GM23338 (cell line): ENCODE data around the gene LRRC73. TPM values are rescaled to one million over a fixed set of nuclear protein-coding genes. Genes with fewer than 3 reads are reported as not detected.

Experiments used
- ATAC-seq: fragments of 200-7000 bp; cut with Tn5 transposase; 3 replicates; pipeline ENCODE4 v1.9.1; 2020
- DNase-seq: peaks from one replicate; pipeline ENCODE4 v3.0.0-alpha.2; 2015; ENCODE audit warnings: low spot score
- H2AFZ ChIP-seq: fragments of 200-600 bp; sonication (generic); 2 replicates; pipeline ENCODE4 v1.8.0; 2016; ENCODE audit warnings: antibody characterized with exemption, mild to moderate bottlenecking, moderate library complexity
- H3F3A ChIP-seq: fragments of 200-600 bp; sonication (generic); replicated peaks from 2 replicates; pipeline ENCODE4 v1.8.0; 2017; ENCODE audit warnings: antibody characterized with exemption, mixed run types, low read depth
- H3K27ac ChIP-seq: fragments of 200-600 bp; sonication (generic); 2 replicates; pipeline ENCODE4 v1.6.1; 2016; ENCODE audit warnings: low read depth
- H3K27me3 ChIP-seq: fragments of 200-600 bp; sonication (generic); 2 replicates; pipeline ENCODE4 v1.8.0; 2016; ENCODE audit warnings: mild to moderate bottlenecking, mixed run types, moderate library complexity; ENCODE audit not compliant: insufficient read depth
- H3K36me3 ChIP-seq: fragments of 200-600 bp; sonication (generic); 2 replicates; pipeline ENCODE4 v1.8.0; 2016; ENCODE audit warnings: mild to moderate bottlenecking; ENCODE audit not compliant: insufficient read depth
- H3K4me1 ChIP-seq: fragments of 200-600 bp; sonication (generic); 2 replicates; pipeline ENCODE4 v1.8.0; 2016; ENCODE audit warnings: mild to moderate bottlenecking, moderate library complexity; ENCODE audit not compliant: insufficient read depth
- H3K4me2 ChIP-seq: fragments of 200-600 bp; sonication (generic); 2 replicates; pipeline ENCODE4 v1.7.1; 2017; ENCODE audit warnings: mixed run types
- H3K4me3 ChIP-seq: fragments of 200-600 bp; sonication (generic); 2 replicates; pipeline ENCODE4 v1.6.1; 2016; ENCODE audit warnings: mixed run types
- H3K79me2 ChIP-seq: fragments of 200-600 bp; sonication (generic); replicated peaks from 2 replicates; pipeline ENCODE4 v1.8.0; 2017; ENCODE audit warnings: mild to moderate bottlenecking; ENCODE audit not compliant: insufficient read depth
- H3K9me2 ChIP-seq: fragments of 200-600 bp; sonication (generic); 2 replicates; pipeline ENCODE4 v1.8.0; 2017; ENCODE audit not compliant: insufficient read depth
- H4K20me1 ChIP-seq: fragments of 200-600 bp; sonication (generic); replicated peaks from 2 replicates; pipeline ENCODE4 v1.8.0; 2017; ENCODE audit warnings: mild to moderate bottlenecking; ENCODE audit not compliant: insufficient read depth
- H3K27ac Mint-ChIP-seq: 2 replicates; pipeline ENCODE4 v1.8.0; 2020; ENCODE audit warnings: inconsistent platforms, mild to moderate bottlenecking, moderate library complexity, mixed read lengths
- H3K27me3 Mint-ChIP-seq: 3 replicates; pipeline ENCODE4 v1.8.0; 2022; ENCODE audit warnings: low read depth, mild to moderate bottlenecking, moderate library complexity, mixed read lengths, inconsistent platforms; ENCODE audit not compliant: insufficient read depth, poor library complexity
- H3K36me3 Mint-ChIP-seq: 3 replicates; pipeline ENCODE4 v1.8.0; 2021; ENCODE audit warnings: low read depth, mild to moderate bottlenecking, inconsistent platforms, moderate library complexity, mixed read lengths
- H3K4me1 Mint-ChIP-seq: 3 replicates; pipeline ENCODE4 v1.8.0; 2020; ENCODE audit warnings: mild to moderate bottlenecking, inconsistent platforms, mixed read lengths
- H3K4me3 Mint-ChIP-seq: 3 replicates; pipeline ENCODE4 v1.8.0; 2021; ENCODE audit warnings: moderate library complexity, mild to moderate bottlenecking, inconsistent platforms, mixed read lengths
- H3K9me3 Mint-ChIP-seq: 3 replicates; pipeline ENCODE4 v1.8.0; 2020; ENCODE audit warnings: moderate library complexity, mild to moderate bottlenecking, inconsistent platforms, mixed read lengths
- CREB1 ChIP-seq: fragments of 250-450 bp; sonication (Bioruptor Pico); IDR thresholded peaks from 2 replicates; pipeline ENCODE4 v1.5.0; 2020; ENCODE audit warnings: low read depth, mild to moderate bottlenecking, moderate library complexity
- EZH2 ChIP-seq: fragments of 200-600 bp; sonication (generic); IDR thresholded peaks from one replicate; pipeline ENCODE4 v1.8.0; 2017; ENCODE audit warnings: antibody characterized with exemption, mild to moderate bottlenecking, low read depth; ENCODE audit not compliant: unreplicated experiment
- EZH2phosphoT487 ChIP-seq: fragments of 200-600 bp; sonication (generic); IDR thresholded peaks from one replicate; pipeline ENCODE4 v1.8.1; 2018; ENCODE audit warnings: antibody characterized with exemption; ENCODE audit not compliant: unreplicated experiment
- JUNB ChIP-seq: IDR thresholded peaks from one replicate; pipeline ENCODE4 v1.6.1; 2016; ENCODE audit warnings: antibody characterized with exemption; ENCODE audit not compliant: unreplicated experiment
- NANOG ChIP-seq: IDR thresholded peaks from 2 replicates; pipeline ENCODE4 v1.6.1; 2016; ENCODE audit warnings: antibody characterized with exemption, borderline replicate concordance
- POLR2AphosphoS5 ChIP-seq: IDR thresholded peaks from 2 replicates; pipeline ENCODE4 v1.6.1; 2016; ENCODE audit warnings: antibody characterized with exemption, low read depth
- STAT1 ChIP-seq: IDR thresholded peaks from one replicate; pipeline ENCODE4 v1.6.1; 2016; ENCODE audit warnings: antibody characterized with exemption; ENCODE audit not compliant: unreplicated experiment
- ZNF114 ChIP-seq: fragments of 250-450 bp; sonication (Bioruptor Pico); IDR thresholded peaks from 2 replicates; pipeline ENCODE4 v1.5.0; 2020; ENCODE audit warnings: mild to moderate bottlenecking, moderate library complexity
- ZNF331 ChIP-seq: fragments of 250-450 bp; sonication (Bioruptor Pico); IDR thresholded peaks from 2 replicates; pipeline ENCODE4 v1.5.0; 2020; ENCODE audit warnings: low read depth, mild to moderate bottlenecking, moderate library complexity
- polyA plus RNA-seq: library from polyadenylated mRNA; unstranded; fragments of >200 nt; fragmentation: Nextera tagmentation; extraction: Ambion mirVana; gene quantifications from 2 replicates; pipeline ENCODE4 v1.2.1, GENCODE V29; 2016
- total RNA-seq: library from RNA; depleted of rRNA; stranded (reverse); fragments of >200 nt; shearing (Covaris generic); gene quantifications from 2 replicates; pipeline ENCODE4 v1.2.3, GENCODE V29; 2014
- TF ChIP-seq, protein P1 (sequence below), 2 experiments: fragments of 200-600 bp in 1 of 2; sonication (generic) in 1 of 2; conservative IDR thresholded peaks; 2 replicates each; pipeline versions ENCODE4 v1.5.1 to v1.6.1; 2016 to 2017; ENCODE audit warnings: antibody characterized with exemption in 2 of 2, low read depth in 2 of 2, mild to moderate bottlenecking in 2 of 2, moderate library complexity in 1 of 2
- TF ChIP-seq, protein P2 (sequence below): IDR thresholded peaks from one replicate; pipeline ENCODE4 v1.6.1; 2018; ENCODE audit warnings: antibody characterized with exemption; ENCODE audit not compliant: unreplicated experiment
- TF ChIP-seq, protein P3 (sequence below): IDR thresholded peaks from 2 replicates; pipeline ENCODE4 v1.6.1; 2016; ENCODE audit warnings: antibody characterized with exemption

Gene LRRC73
- total and polyA plus RNA-seq, 2 experiments from 2014 or later, result 0.26 to 0.59 TPM

DNA sequence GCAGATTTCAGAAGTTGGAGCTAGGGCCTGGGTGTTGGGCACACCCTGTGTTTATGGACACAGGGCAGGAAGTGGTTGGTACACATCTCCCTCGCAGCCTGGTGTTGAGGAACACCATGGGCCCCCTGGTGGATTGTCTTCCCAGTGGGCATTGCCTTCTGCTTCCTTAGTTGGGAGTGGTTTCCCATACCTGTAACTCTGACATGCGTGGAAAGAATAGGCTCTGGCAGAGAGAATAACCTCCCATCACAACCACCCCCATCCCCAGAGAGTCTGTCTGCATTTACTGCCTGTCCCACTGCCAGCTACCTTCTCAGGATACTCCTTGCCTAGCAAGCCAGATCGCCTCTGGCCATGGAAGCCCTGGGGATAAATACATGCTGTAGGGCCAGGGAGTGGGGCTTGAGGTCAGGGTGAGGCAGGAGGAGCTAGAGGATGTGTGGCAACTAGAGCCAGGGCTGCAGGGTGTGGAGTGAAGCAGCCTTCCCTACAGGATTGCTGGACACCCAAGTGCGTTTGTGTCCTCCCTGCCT, 14.7 kb downstream of the LRRC73 start:
- Histone ChIP-seq H3K9me2 (no peaks in the 10 kb centered on the region), H3K79me2 (peaks cover 31% of the 10 kb centered on the region), H3K4me1 (peaks cover 16% of the 10 kb centered on the region), H3K4me2 (peak overlapping the region; percentile 48; the same call in 1 of the 2 replicates), H4K20me1 (peaks cover 8% of the 10 kb centered on the region), H2AFZ (no peak overlapping the region), H3F3A (no peaks in the 10 kb centered on the region), H3K27ac (peak overlapping the region; percentile 59; the same call in 1 of the 2 replicates), H3K36me3 (peaks cover 2% of the 10 kb centered on the region; the same call in 1 of the 2 replicates), H3K4me3 (no peak overlapping the region), H3K27me3 (no peaks in the 10 kb centered on the region)
- DNase-seq (no peak), ATAC-seq (peak; percentile 7; the same call in 2 of the 3 replicates)
- peaks cover 6% of the 10 kb centered on the region for H3K27me3 Mint-ChIP-seq
- peak overlapping the region; percentile 91 for H3K27ac Mint-ChIP-seq
- H3K9me3 Mint-ChIP-seq, result no peaks in the 10 kb centered on the region
- H3K4me3 Mint-ChIP-seq, result no peak overlapping the region; the same call in 2 of the 3 replicates
- H3K36me3 Mint-ChIP-seq, result peaks cover 23% of the 10 kb centered on the region
- H3K4me1 Mint-ChIP-seq, result peaks cover 29% of the 10 kb centered on the region
- no peak for TF ChIP-seq EZH2
- TF ChIP-seq, protein P1, sequence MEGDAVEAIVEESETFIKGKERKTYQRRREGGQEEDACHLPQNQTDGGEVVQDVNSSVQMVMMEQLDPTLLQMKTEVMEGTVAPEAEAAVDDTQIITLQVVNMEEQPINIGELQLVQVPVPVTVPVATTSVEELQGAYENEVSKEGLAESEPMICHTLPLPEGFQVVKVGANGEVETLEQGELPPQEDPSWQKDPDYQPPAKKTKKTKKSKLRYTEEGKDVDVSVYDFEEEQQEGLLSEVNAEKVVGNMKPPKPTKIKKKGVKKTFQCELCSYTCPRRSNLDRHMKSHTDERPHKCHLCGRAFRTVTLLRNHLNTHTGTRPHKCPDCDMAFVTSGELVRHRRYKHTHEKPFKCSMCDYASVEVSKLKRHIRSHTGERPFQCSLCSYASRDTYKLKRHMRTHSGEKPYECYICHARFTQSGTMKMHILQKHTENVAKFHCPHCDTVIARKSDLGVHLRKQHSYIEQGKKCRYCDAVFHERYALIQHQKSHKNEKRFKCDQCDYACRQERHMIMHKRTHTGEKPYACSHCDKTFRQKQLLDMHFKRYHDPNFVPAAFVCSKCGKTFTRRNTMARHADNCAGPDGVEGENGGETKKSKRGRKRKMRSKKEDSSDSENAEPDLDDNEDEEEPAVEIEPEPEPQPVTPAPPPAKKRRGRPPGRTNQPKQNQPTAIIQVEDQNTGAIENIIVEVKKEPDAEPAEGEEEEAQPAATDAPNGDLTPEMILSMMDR (conservative IDR thresholded peaks at IDR 0.05; ENCODE audit: low read depth in 2 of 2), result peak in 1 of 2 experiments; percentile 39; a peak in 2 of 4 replicates

DNA sequence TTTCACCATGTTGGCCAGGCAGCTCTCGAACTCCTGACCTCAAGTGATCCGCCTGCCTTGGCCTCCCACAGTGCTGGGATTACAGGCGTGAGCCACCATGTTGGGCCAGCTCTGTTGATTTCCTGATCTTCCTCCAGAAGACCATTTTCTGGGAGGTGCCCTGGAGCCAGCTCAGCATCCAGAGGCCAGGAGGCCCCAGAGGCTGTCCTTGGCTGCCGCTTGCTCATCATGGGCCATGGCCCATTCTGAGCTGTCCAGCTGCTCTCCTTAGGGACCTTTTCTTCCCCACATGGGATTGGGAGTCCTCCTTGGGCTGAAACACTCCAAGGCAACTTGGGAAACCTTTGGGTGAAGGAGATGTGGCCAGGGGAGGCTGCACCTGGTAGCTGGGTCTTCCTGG, 15.4 kb downstream of the LRRC73 start:
- no peak for ATAC-seq
- peaks cover 34% of the 10 kb centered on the region for H3K4me1 Mint-ChIP-seq
- H3K27ac ChIP-seq, result no peak overlapping the region

DNA sequence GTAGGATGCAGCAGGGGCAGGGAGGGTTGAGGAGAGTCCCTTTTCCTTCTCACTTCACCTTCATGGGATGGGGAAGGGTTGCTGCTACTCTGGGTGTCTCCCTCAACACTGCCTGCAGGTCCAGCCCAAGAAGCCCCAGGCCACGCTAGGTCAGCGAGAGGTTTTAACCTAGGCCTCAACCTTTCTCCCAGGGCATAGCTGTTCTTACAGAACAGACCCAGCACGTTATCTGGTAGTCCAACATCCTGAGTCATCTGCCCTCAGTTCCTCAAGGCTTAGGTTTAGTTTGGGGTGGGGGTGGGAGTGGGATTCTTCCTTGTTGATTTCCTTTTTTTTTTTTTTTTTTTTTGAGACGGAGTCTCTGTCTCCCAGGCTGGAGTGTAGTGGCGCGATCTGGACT, 15.8 kb downstream of the LRRC73 start:
- no peaks in the 10 kb centered on the region for H3K27me3 ChIP-seq
- peaks cover 7% of the 10 kb centered on the region for H4K20me1 ChIP-seq
- DNase-seq (no peak), ATAC-seq (no peak)
- peaks cover 16% of the 10 kb centered on the region for H3K4me1 ChIP-seq
- no peak overlapping the region for H3K4me2 ChIP-seq
- no peaks in the 10 kb centered on the region for H3F3A ChIP-seq
- H3K36me3 Mint-ChIP-seq, result peaks cover 15% of the 10 kb centered on the region
- H3K9me2 ChIP-seq, result no peaks in the 10 kb centered on the region
- H3K9me3 Mint-ChIP-seq, result no peaks in the 10 kb centered on the region
- no peak overlapping the region for H2AFZ ChIP-seq
- H3K27ac ChIP-seq, result no peak overlapping the region
- H3K4me3 ChIP-seq, result no peak overlapping the region
- peaks cover 34% of the 10 kb centered on the region for H3K4me1 Mint-ChIP-seq
- peaks cover 6% of the 10 kb centered on the region for H3K27me3 Mint-ChIP-seq
- H3K27ac Mint-ChIP-seq, result no peak overlapping the region
- peaks cover under 1% of the 10 kb centered on the region; the same call in 1 of the 2 replicates for H3K36me3 ChIP-seq
- H3K4me3 Mint-ChIP-seq, result no peak overlapping the region
- H3K79me2 ChIP-seq, result peaks cover 34% of the 10 kb centered on the region
- TF ChIP-seq POLR2AphosphoS5 (no peak), JUNB (no peak), ZNF331 (CRISPR knock-in tag) (no peak), EZH2 (no peak), EZH2phosphoT487 (no peak), STAT1 (no peak), ZNF114 (CRISPR knock-in tag) (no peak), NANOG (no peak), CREB1 (CRISPR knock-in tag) (no peak)
- TF ChIP-seq, protein P2, sequence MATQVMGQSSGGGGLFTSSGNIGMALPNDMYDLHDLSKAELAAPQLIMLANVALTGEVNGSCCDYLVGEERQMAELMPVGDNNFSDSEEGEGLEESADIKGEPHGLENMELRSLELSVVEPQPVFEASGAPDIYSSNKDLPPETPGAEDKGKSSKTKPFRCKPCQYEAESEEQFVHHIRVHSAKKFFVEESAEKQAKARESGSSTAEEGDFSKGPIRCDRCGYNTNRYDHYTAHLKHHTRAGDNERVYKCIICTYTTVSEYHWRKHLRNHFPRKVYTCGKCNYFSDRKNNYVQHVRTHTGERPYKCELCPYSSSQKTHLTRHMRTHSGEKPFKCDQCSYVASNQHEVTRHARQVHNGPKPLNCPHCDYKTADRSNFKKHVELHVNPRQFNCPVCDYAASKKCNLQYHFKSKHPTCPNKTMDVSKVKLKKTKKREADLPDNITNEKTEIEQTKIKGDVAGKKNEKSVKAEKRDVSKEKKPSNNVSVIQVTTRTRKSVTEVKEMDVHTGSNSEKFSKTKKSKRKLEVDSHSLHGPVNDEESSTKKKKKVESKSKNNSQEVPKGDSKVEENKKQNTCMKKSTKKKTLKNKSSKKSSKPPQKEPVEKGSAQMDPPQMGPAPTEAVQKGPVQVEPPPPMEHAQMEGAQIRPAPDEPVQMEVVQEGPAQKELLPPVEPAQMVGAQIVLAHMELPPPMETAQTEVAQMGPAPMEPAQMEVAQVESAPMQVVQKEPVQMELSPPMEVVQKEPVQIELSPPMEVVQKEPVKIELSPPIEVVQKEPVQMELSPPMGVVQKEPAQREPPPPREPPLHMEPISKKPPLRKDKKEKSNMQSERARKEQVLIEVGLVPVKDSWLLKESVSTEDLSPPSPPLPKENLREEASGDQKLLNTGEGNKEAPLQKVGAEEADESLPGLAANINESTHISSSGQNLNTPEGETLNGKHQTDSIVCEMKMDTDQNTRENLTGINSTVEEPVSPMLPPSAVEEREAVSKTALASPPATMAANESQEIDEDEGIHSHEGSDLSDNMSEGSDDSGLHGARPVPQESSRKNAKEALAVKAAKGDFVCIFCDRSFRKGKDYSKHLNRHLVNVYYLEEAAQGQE, result no peak
- TF ChIP-seq, protein P3, sequence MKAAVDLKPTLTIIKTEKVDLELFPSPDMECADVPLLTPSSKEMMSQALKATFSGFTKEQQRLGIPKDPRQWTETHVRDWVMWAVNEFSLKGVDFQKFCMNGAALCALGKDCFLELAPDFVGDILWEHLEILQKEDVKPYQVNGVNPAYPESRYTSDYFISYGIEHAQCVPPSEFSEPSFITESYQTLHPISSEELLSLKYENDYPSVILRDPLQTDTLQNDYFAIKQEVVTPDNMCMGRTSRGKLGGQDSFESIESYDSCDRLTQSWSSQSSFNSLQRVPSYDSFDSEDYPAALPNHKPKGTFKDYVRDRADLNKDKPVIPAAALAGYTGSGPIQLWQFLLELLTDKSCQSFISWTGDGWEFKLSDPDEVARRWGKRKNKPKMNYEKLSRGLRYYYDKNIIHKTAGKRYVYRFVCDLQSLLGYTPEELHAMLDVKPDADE, result no peak

More for the DNA sequence above, 15.4 kb downstream of the LRRC73 start:
- H3K4me1 ChIP-seq, result peaks cover 16% of the 10 kb centered on the region
- peaks cover 8% of the 10 kb centered on the region for H4K20me1 ChIP-seq
- H3K36me3 ChIP-seq, result peaks cover 2% of the 10 kb centered on the region; the same call in 1 of the 2 replicates
- H3K27ac Mint-ChIP-seq, result no peak overlapping the region
- peaks cover 19% of the 10 kb centered on the region for H3K36me3 Mint-ChIP-seq
- no peak overlapping the region for H3K4me2 ChIP-seq
- peaks cover 31% of the 10 kb centered on the region for H3K79me2 ChIP-seq
- no peak overlapping the region for H3K4me3 ChIP-seq
- H3F3A ChIP-seq, result no peaks in the 10 kb centered on the region
- H3K9me3 Mint-ChIP-seq, result no peaks in the 10 kb centered on the region
- DNase-seq, result no peak
- H3K4me3 Mint-ChIP-seq, result no peak overlapping the region
- no peak overlapping the region for H2AFZ ChIP-seq
- no peaks in the 10 kb centered on the region for H3K9me2 ChIP-seq
- H3K27me3 Mint-ChIP-seq, result peaks cover 6% of the 10 kb centered on the region
- no peak for TF ChIP-seq NANOG
- no peaks in the 10 kb centered on the region for H3K27me3 ChIP-seq
